Osteocyte (in vitro differentiated cells): ENCODE measurements around the gene KLRC2. TPM values are rescaled to one million over a fixed set of nuclear protein-coding genes. Genes with fewer than 3 reads are reported as not detected.
"Not testable (repeated sequence)": the region's sequence is repeated elsewhere in the genome, so short reads cannot be mapped to it uniquely, and the experiment has no call there.

ENCODE experiments used
- DNase-seq: peaks from one replicate; pipeline ENCODE4 v3.0.0; 2021; ENCODE audit warnings: mixed read lengths; ENCODE audit not compliant: unreplicated experiment; ENCODE audit errors: extremely low spot score
- H3K27ac Mint-ChIP-seq: one replicate; pipeline ENCODE4 v1.8.0; 2021; ENCODE audit warnings: mild to moderate bottlenecking, mixed read lengths; ENCODE audit not compliant: unreplicated experiment
- H3K27me3 Mint-ChIP-seq: one replicate; pipeline ENCODE4 v1.8.0; 2021; ENCODE audit warnings: mixed read lengths; ENCODE audit not compliant: unreplicated experiment
- H3K36me3 Mint-ChIP-seq: one replicate; pipeline ENCODE4 v1.8.0; 2021; ENCODE audit warnings: mixed read lengths; ENCODE audit not compliant: unreplicated experiment
- H3K4me1 Mint-ChIP-seq: one replicate; pipeline ENCODE4 v1.8.0; 2021; ENCODE audit warnings: mixed read lengths; ENCODE audit not compliant: unreplicated experiment
- H3K4me3 Mint-ChIP-seq: one replicate; pipeline ENCODE4 v1.8.0; 2021; ENCODE audit warnings: mild to moderate bottlenecking, moderate library complexity, mixed read lengths; ENCODE audit not compliant: unreplicated experiment
- H3K9me3 Mint-ChIP-seq: one replicate; pipeline ENCODE4 v1.8.0; 2021; ENCODE audit warnings: mixed read lengths; ENCODE audit not compliant: unreplicated experiment
- long read RNA-seq: library from polyadenylated mRNA; unstranded; transcript quantifications from one replicate; pipeline ENCODE4 v2.0.0, GENCODE V29; 2021
- total RNA-seq: library from RNA; stranded (reverse); gene quantifications from 2 replicates; pipeline ENCODE4 v1.2.1, GENCODE V29; 2021
- TF ChIP-seq, protein P1 (sequence below): fragments of 200-600 bp; sonication (generic); IDR thresholded peaks from 2 replicates; pipeline ENCODE4 v1.5.0; 2021; ENCODE audit warnings: antibody characterized with exemption, mild to moderate bottlenecking, moderate library complexity

The KLRC2 gene
- 3.0 and 3.6 TPM in 2 replicates for total RNA-seq
- long read RNA-seq, transcript KLRC2-202 (6 exons, 1,221 nt): major isoform, 8 of 14 reads
- long read RNA-seq, partial matches to known transcripts: 3 of 14 reads
- long read RNA-seq, other reads (novel, unspliced or antisense): 3 of 14 reads

DNA sequence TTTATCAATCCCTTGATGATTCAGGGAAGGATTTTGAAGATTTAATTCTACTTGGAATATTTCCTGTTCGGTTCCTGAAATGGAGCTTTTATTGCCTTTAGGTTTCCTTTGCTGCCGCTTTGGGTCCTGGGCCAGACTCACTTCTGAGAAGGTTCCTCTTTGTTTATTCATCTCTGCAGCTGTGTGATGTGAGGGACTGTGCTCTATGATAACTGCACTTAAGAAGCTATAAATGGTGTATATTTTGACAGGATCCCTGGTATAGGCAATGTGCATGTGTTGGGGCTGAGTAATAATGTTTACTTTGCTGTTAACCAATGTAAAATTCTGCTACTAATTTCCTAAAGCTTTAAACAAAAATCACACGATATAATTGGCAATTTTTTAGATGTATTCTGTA is at the start of gene KLRC2:
Gene KLRC2, minus strand, starts transcription at position 195 of the 400 bp plus-strand sequence. Its CDS starts 24 bp downstream, at position 171.
- Mint-ChIP-seq H3K4me1 (peaks cover 17% of the 10 kb centered on the region), H3K4me3 (peak within 1 kb of the TSS; percentile 69), H3K27ac (peak within 1 kb of the TSS; percentile 72)
- DNase-seq, H3K36me3 Mint-ChIP-seq, H3K27me3 Mint-ChIP-seq, H3K9me3 Mint-ChIP-seq: not testable (repeated sequence)

DNA sequence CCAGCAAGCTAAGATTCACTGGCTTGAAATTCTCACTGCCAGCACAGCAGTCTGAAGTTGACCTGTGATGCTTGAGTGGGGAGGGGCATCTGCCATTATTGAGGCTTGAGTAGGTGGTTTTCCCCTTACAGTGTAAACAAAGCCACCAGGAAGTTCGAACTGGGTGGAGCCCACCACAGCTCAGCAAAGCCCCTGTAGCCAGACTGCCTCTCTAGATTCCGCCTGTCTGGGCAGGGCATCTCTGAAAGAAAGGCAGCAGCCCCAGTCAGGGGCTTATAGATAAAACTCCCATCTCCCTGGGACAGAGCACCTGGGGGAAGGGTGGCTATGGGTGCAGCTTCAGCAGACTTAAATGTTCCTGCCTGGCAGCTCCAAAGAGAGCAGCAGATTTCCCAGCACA is 46.1 kb upstream of the KLRC2 start:
- H3K36me3 Mint-ChIP-seq, H3K4me1 Mint-ChIP-seq, DNase-seq, H3K4me3 Mint-ChIP-seq, H3K27ac Mint-ChIP-seq: not testable (repeated sequence)
- H3K27me3 Mint-ChIP-seq: peaks cover 46% of the 10 kb centered on the region
- peaks cover 17% of the 10 kb centered on the region for H3K9me3 Mint-ChIP-seq

DNA sequence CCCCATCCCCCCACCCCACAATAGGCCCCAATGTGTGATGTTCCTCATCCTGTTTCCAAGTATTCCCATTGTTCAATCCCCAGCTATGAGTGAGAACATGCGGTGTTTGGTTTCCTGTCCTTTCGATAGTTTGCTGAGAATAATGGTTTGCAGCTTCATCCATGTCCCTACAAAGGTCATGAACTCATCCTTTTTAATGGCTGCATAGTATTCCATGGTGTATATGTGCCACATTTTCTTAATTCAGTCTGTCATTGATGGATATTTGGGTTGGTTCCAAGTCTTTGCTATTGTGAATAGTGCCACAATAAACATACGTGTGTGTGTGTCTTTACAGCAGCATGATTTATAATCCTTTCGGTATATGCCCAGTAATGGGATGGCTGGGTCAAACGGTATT is 37.0 kb upstream of the KLRC2 start:
- H3K9me3 Mint-ChIP-seq: peaks cover 11% of the 10 kb centered on the region
- H3K4me1 Mint-ChIP-seq, DNase-seq, H3K36me3 Mint-ChIP-seq, H3K27ac Mint-ChIP-seq, H3K4me3 Mint-ChIP-seq, H3K27me3 Mint-ChIP-seq: not testable (repeated sequence)

- TF ChIP-seq, protein P1, sequence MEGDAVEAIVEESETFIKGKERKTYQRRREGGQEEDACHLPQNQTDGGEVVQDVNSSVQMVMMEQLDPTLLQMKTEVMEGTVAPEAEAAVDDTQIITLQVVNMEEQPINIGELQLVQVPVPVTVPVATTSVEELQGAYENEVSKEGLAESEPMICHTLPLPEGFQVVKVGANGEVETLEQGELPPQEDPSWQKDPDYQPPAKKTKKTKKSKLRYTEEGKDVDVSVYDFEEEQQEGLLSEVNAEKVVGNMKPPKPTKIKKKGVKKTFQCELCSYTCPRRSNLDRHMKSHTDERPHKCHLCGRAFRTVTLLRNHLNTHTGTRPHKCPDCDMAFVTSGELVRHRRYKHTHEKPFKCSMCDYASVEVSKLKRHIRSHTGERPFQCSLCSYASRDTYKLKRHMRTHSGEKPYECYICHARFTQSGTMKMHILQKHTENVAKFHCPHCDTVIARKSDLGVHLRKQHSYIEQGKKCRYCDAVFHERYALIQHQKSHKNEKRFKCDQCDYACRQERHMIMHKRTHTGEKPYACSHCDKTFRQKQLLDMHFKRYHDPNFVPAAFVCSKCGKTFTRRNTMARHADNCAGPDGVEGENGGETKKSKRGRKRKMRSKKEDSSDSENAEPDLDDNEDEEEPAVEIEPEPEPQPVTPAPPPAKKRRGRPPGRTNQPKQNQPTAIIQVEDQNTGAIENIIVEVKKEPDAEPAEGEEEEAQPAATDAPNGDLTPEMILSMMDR: no peak
- H3K4me1 Mint-ChIP-seq: no peaks in the 10 kb centered on the region
- peaks cover 6% of the 10 kb centered on the region for H3K9me3 Mint-ChIP-seq
Measured at GRCh38 chr12:10469701-10470100, 33.9 kb upstream of the KLRC2 start.

DNA sequence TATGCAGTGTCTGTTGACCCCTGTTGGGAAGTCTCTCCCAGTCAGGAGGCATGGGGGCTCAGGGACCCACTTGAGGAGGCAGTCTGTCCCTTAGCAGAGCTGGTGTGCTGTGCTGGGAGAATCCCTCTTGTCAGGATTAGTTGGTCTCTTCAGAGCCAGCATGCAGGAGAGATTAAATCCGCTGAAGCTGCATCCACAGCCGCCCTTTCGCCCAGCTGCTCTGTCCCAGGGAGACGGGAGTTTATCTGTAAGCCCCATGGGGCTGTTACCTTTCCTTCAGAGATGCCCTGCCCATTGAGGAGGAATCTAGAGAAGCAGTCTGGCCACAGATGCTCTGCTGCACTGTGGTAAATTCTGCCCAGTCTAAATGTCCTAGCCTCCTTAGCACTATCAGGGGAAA is 30.5 kb upstream of the KLRC2 start:
- H3K36me3 Mint-ChIP-seq: peaks cover 3% of the 10 kb centered on the region
- peaks cover 13% of the 10 kb centered on the region for H3K9me3 Mint-ChIP-seq
- no peak for DNase-seq
- H3K4me3 Mint-ChIP-seq: no peak overlapping the region
- H3K27me3 Mint-ChIP-seq: peaks cover 27% of the 10 kb centered on the region
- no peak overlapping the region for H3K27ac Mint-ChIP-seq
- TF ChIP-seq, protein P1: no peak
- no peaks in the 10 kb centered on the region for H3K4me1 Mint-ChIP-seq

More at GRCh38 chr12:10469701-10470100, 33.9 kb upstream of the KLRC2 start:
- Mint-ChIP-seq H3K27ac (no peak overlapping the region), H3K27me3 (peaks cover 18% of the 10 kb centered on the region), H3K4me3 (no peak overlapping the region), H3K36me3 (peaks cover 3% of the 10 kb centered on the region)
- DNase-seq: no peak

DNA sequence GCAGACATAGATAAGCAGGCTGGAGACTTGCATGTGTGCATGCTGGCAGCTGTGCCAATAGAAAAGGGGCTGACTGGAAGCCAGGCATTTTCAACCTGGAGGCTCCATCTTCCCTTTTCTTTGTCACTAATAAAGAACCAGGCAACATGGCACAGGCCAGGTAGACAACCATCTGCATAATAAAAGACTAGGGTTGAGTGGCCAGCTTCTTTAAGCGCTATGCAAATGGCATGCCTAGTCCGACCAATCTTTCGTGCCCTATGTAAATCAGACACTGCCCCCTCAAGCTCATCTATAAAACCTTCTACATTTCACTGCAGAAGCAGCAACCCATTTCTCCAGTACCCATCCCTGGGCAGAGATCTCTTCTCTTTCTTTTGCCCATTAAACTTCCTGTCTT is 21.9 kb upstream of the KLRC2 start:
- H3K27me3 Mint-ChIP-seq: peaks cover 3% of the 10 kb centered on the region
- no peak overlapping the region for H3K4me3 Mint-ChIP-seq
- TF ChIP-seq, protein P1: no peak
- H3K9me3 Mint-ChIP-seq: peaks cover 43% of the 10 kb centered on the region
- no peak overlapping the region for H3K27ac Mint-ChIP-seq
- peaks cover 6% of the 10 kb centered on the region for H3K36me3 Mint-ChIP-seq
- no peaks in the 10 kb centered on the region for H3K4me1 Mint-ChIP-seq
- no peak for DNase-seq

GRCh38 chr12:10456856-10457255 is 21.0 kb upstream of the KLRC2 start:
- H3K27ac Mint-ChIP-seq: no peak overlapping the region
- DNase-seq: no peak
- H3K9me3 Mint-ChIP-seq: peaks cover 34% of the 10 kb centered on the region

More at GRCh38 chr12:10456856-10457255, 21.0 kb upstream of the KLRC2 start:
- no peaks in the 10 kb centered on the region for H3K4me1 Mint-ChIP-seq
- H3K36me3 Mint-ChIP-seq: peaks cover 4% of the 10 kb centered on the region
- TF ChIP-seq, protein P1: no peak
- H3K27me3 Mint-ChIP-seq: peaks cover 2% of the 10 kb centered on the region
- no peak overlapping the region for H3K4me3 Mint-ChIP-seq
